Brain microvascular endothelial cell (primary cell): ENCODE data around the gene SURF6.

Experiments used
- DNase-seq: peaks from one replicate; pipeline ENCODE4 v3.0.0-alpha.2; 2020
- H3K27ac ChIP-seq: fragments of 250-450 bp; sonication (Bioruptor Pico); 2 replicates; pipeline ENCODE4 v1.5.1; 2020; ENCODE audit warnings: mild to moderate bottlenecking, moderate library complexity
- H3K27me3 ChIP-seq: fragments of 250-450 bp; sonication (Bioruptor Pico); replicated peaks from 2 replicates; pipeline ENCODE4 v1.5.1; 2020; ENCODE audit warnings: mild to moderate bottlenecking
- H3K36me3 ChIP-seq: fragments of 250-450 bp; sonication (Bioruptor Pico); replicated peaks from 2 replicates; pipeline ENCODE4 v1.5.1; 2020; ENCODE audit warnings: mild to moderate bottlenecking
- H3K4me3 ChIP-seq: 2 replicates; pipeline ENCODE4 v1.5.1; 2011; ENCODE audit warnings: low read depth, mild to moderate bottlenecking, control low read depth, low read length, moderate library complexity
- CTCF ChIP-seq: IDR thresholded peaks from 2 replicates; pipeline ENCODE4 v1.5.1; 2011; ENCODE audit warnings: low read depth, mild to moderate bottlenecking, moderate library complexity, low read length, control low read depth, inconsistent platforms; ENCODE audit errors: missing control alignments
- in situ Hi-C: cut with HindIII; loops from 2 replicates; pipeline ENCODE4 v1.10.0; 2017; ENCODE audit warnings: low sequenced_read_pairs, low pct_ligation_motif_present

The SURF6 gene

GRCh38 chr9:133362359-133363044 is 26.5 kb upstream of the SURF6 start:
- TF ChIP-seq CTCF = no peak
- in situ Hi-C loops = no loop called here
- Histone ChIP-seq H3K4me3 (no peak overlapping the region), H3K27me3 (no peaks in the 10 kb centered on the region), H3K27ac (no peak overlapping the region), H3K36me3 (peaks cover 69% of the 10 kb centered on the region)
- no peak for DNase-seq

GRCh38 chr9:133361507-133362092 is 25.6 kb upstream of the SURF6 start:
- Histone ChIP-seq H3K4me3 (no peak overlapping the region), H3K27me3 (no peaks in the 10 kb centered on the region), H3K27ac (no peak overlapping the region), H3K36me3 (peaks cover 60% of the 10 kb centered on the region)
- DNase-seq = no peak
- no peak for TF ChIP-seq CTCF
- in situ Hi-C loops = no loop called here

- no peak overlapping the region for H3K4me3 ChIP-seq
- H3K27ac ChIP-seq = no peak overlapping the region
- DNase-seq = no peak
- H3K27me3 ChIP-seq = no peaks in the 10 kb centered on the region
- in situ Hi-C loops = no loop called here
- peaks cover 51% of the 10 kb centered on the region for H3K36me3 ChIP-seq
- no peak for TF ChIP-seq CTCF
These were observed 24.7 kb upstream of the SURF6 start for GRCh38 chr9:133360400-133361393.

GRCh38 chr9:133359399-133360175 is 23.6 kb upstream of the SURF6 start:
- in situ Hi-C loops = no loop called here
- no peaks in the 10 kb centered on the region for H3K27me3 ChIP-seq
- H3K27ac ChIP-seq = no peak overlapping the region
- H3K36me3 ChIP-seq = peaks cover 41% of the 10 kb centered on the region
- peak; percentile 45 for TF ChIP-seq CTCF
- H3K4me3 ChIP-seq = no peak overlapping the region
- DNase-seq = no peak

- peak overlapping the region; percentile 3 for H3K4me3 ChIP-seq
- no peak for TF ChIP-seq CTCF
- no peak for DNase-seq
- no peaks in the 10 kb centered on the region for H3K27me3 ChIP-seq
- peaks cover 33% of the 10 kb centered on the region for H3K36me3 ChIP-seq
- in situ Hi-C loops = no loop called here
- no peak overlapping the region for H3K27ac ChIP-seq
These were observed 21.7 kb upstream of the SURF6 start for GRCh38 chr9:133357656-133358055.
